Lung (tissue), 12 donors: ENCODE data around the gene LLGL1. TPM values are rescaled to one million over a fixed set of nuclear protein-coding genes. Genes with fewer than 3 reads are reported as not detected.

ENCODE experiments used
- ATAC-seq: fragments of 200-7000 bp; cut with Tn5 transposase; one replicate; pipeline ENCODE4 v1.9.1; 2020; ENCODE audit warnings: moderate number of reproducible peaks; ENCODE audit not compliant: insufficient read depth, low FRiP score
- DNase-seq, 3 donors: peaks; one replicate each; pipeline ENCODE4 v3.0.0-alpha.2; 2013 to 2017
- H3K27ac ChIP-seq, 2 donors: one replicate each; pipeline ENCODE4 v1.5.1; 2013; ENCODE audit warnings: mild to moderate bottlenecking in 2 of 2, moderate library complexity in 2 of 2, control low read depth in 1 of 2, inconsistent platforms in 1 of 2, low read depth in 1 of 2, low read length in 1 of 2
- H3K27me3 ChIP-seq, 3 donors: one replicate each; pipeline ENCODE4 v1.5.1; 2013; ENCODE audit warnings: low read length in 2 of 3; ENCODE audit not compliant: control insufficient read depth in 3 of 3, insufficient read depth in 3 of 3
- H3K36me3 ChIP-seq, 4 donors: one replicate each; pipeline ENCODE4 v1.5.1; 2013; ENCODE audit warnings: low read length in 4 of 4, mild to moderate bottlenecking in 1 of 4, moderate library complexity in 1 of 4; ENCODE audit not compliant: control insufficient read depth in 4 of 4, insufficient read depth in 4 of 4
- H3K4me1 ChIP-seq, 5 donors: one replicate each; pipeline ENCODE4 v1.5.1; 2013; ENCODE audit warnings: low read length in 5 of 5, mild to moderate bottlenecking in 2 of 5, moderate library complexity in 1 of 5; ENCODE audit not compliant: control insufficient read depth in 5 of 5, insufficient read depth in 5 of 5
- H3K4me3 ChIP-seq: one replicate; pipeline ENCODE4 v1.5.1; 2013; ENCODE audit warnings: mild to moderate bottlenecking, control low read depth, moderate library complexity
- H3K9ac ChIP-seq, 2 donors: one replicate each; pipeline ENCODE4 v1.5.1; 2013; ENCODE audit warnings: low read length in 2 of 2, control low read depth in 1 of 2; ENCODE audit not compliant: insufficient read depth in 1 of 2
- H3K9me3 ChIP-seq, 4 donors: one replicate each; pipeline ENCODE4 v1.5.1; 2013; ENCODE audit warnings: low read length in 3 of 4, mild to moderate bottlenecking in 1 of 4, moderate library complexity in 1 of 4; ENCODE audit not compliant: control insufficient read depth in 4 of 4, insufficient read depth in 3 of 4
- WGBS, 2 donors: extraction: QIAGEN DNeasy Blood & Tissue Kit; methylation state at CpG; one replicate each; pipeline ENCODE4 v1.1.7; 2013; 5-methylcytosine and 5-hydroxymethylcytosine counted together
- polyA plus RNA-seq, 2 donors: library from polyadenylated mRNA; stranded (reverse); fragments of 200-250 nt; gene quantifications; one replicate each; pipeline ENCODE4 v1.2.1, GENCODE V29; 2013
- total RNA-seq, 2 donors: library from RNA; depleted of rRNA in 1 of 2; stranded (reverse); fragments of >200 nt in 1 of 2; gene quantifications; one replicate each; pipeline ENCODE4 v1.2.1, GENCODE V29; 2014 to 2021
- TF ChIP-seq, protein P1 (sequence below): IDR thresholded peaks from 2 replicates; pipeline ENCODE4 v1.5.1; 2012; ENCODE audit warnings: mild to moderate bottlenecking; ENCODE audit errors: control extremely low read depth, extremely low read depth
- donor health status: control.
- donor health status: control.
- donor health status: Bipolar disorder and iron deficiency.
- donor health status: healthy.
- donor health status: DM: yes; HTN: yes; CAD: no.

LLGL1 gene
- total and polyA plus RNA-seq, 4 donors, result 7.1 to 21.8 (median 12.1) TPM

DNA sequence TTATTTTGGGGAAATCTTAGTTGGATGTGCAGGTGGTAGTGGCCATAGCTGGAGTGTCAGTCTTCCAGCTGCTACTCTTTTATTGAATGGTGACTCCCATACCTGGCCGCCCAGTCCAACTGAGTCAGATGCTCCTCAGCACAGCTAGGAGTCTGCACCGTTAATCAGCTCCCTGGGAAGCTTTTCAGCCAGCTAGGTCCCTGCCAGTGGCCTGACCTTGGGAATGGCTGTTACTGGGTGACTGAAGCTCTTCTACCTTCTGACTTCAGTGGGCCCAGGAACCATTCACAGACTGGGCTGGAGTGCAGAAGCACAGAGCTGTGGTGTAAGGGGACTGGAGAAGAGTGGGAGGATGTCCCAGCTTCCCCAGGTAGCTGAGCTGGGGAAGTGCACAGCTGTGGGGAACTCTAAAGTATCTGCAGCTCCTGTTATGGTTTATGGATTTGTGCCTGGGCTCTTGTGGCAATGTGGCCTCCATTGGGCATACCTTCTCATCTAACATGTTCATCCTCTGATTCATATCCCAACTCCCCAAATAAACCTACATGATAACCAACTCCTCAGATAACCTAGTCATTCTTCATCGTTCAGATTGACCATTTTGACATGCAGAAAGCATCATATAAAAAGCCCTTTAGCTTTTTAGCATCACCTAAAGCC lies 27.8 kb upstream of the LLGL1 start:
- H3K36me3 ChIP-seq, result peaks cover 15 to 43% (median 26%) of the 10 kb centered on the region in 4 donors
- H3K27ac ChIP-seq, result no peak overlapping the region
- H3K9me3 ChIP-seq, result peaks cover 0 to 2% (median 0%) of the 10 kb centered on the region in 4 donors
- peaks cover 0 to 18% (median 0%) of the 10 kb centered on the region in 5 donors for H3K4me1 ChIP-seq
- 88 to 90% methylated on average over 3 of the region's 3 CpGs for WGBS, 2 donors
- H3K9ac ChIP-seq, result no peak overlapping the region
- DNase-seq (no peak), ATAC-seq (no peak)
- H3K27me3 ChIP-seq, result no peaks in the 10 kb centered on the region
- H3K4me3 ChIP-seq, result no peak overlapping the region
- TF ChIP-seq, protein P1, sequence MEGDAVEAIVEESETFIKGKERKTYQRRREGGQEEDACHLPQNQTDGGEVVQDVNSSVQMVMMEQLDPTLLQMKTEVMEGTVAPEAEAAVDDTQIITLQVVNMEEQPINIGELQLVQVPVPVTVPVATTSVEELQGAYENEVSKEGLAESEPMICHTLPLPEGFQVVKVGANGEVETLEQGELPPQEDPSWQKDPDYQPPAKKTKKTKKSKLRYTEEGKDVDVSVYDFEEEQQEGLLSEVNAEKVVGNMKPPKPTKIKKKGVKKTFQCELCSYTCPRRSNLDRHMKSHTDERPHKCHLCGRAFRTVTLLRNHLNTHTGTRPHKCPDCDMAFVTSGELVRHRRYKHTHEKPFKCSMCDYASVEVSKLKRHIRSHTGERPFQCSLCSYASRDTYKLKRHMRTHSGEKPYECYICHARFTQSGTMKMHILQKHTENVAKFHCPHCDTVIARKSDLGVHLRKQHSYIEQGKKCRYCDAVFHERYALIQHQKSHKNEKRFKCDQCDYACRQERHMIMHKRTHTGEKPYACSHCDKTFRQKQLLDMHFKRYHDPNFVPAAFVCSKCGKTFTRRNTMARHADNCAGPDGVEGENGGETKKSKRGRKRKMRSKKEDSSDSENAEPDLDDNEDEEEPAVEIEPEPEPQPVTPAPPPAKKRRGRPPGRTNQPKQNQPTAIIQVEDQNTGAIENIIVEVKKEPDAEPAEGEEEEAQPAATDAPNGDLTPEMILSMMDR, result no peak

DNA sequence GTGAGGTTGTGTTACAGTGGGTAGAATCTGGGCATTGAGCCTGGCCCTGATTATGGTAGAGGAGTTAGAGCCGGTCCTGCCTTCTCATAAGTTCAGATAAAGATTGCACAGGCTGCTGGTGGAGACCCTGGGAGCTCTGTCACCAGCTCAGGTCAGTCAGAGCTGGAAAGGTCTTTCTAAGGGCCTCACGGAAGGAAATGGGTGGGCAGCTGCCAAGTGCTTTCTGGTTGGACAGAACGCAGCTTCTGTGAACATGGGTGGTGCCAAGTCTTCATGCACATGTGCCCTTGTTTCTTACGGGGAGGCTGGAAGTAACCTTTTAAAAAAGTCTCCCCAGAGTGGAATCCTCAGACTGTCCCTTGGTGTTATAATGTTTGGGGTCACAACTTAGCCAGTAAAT lies 26.9 kb upstream of the LLGL1 start:
- Histone ChIP-seq H3K4me1 (peaks cover 0 to 18% (median 0%) of the 10 kb centered on the region in 5 donors), H3K36me3 (peaks cover 15 to 48% (median 29%) of the 10 kb centered on the region in 4 donors), H3K9me3 (peaks cover 0 to 2% (median 0%) of the 10 kb centered on the region in 4 donors), H3K27ac (peak overlapping the region in 1 of 2 donors; percentile 16), H3K9ac (no peak overlapping the region), H3K4me3 (no peak overlapping the region), H3K27me3 (no peaks in the 10 kb centered on the region)
- TF ChIP-seq, protein P1, result no peak
- no peak for DNase-seq
- no peak for ATAC-seq
- 46 to 62% methylated on average over 4 of the region's 4 CpGs for WGBS, 2 donors

DNA sequence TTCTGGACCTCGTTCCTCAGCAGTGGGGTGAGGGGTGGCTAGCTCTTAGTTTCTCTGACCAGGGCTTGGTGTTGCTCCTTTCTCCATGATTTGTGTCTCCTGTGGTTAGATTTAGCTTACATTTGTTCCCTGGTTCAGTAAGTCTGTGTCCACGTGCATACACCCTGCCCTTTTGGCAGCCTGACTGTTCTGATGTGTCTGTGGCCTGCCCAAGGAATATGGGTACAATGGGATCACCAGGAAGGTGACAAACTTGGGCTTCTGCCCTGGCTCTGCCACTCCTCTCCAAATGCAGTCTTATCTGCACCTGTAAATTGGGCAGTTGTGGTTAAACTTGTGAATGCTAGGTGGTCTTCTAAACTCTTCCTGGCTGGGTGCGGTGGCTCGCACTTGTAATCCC lies 24.3 kb upstream of the LLGL1 start:
- peaks cover 5 to 44% (median 28%) of the 10 kb centered on the region in 4 donors for H3K36me3 ChIP-seq
- TF ChIP-seq, protein P1, result no peak
- DNase-seq (no peak), ATAC-seq (no peak)
- H3K9ac ChIP-seq, result no peak overlapping the region
- H3K4me1 ChIP-seq, result peaks cover 0 to 15% (median 0%) of the 10 kb centered on the region in 5 donors
- H3K27ac ChIP-seq, result no peak overlapping the region
- no peak overlapping the region for H3K4me3 ChIP-seq
- 86 to 88% methylated on average over 4 of the region's 4 CpGs for WGBS, 2 donors
- H3K9me3 ChIP-seq, result no peaks in the 10 kb centered on the region
- H3K27me3 ChIP-seq, result no peaks in the 10 kb centered on the region
